K562 (cell line): ENCODE results near the gene TMEM184A. TPM values are rescaled to one million over a fixed set of nuclear protein-coding genes. Genes with fewer than 3 reads are reported as not detected.

Experiments used
- ARNT ChIP-seq, 2 experiments: fragments of 450-650 bp; IDR thresholded peaks; 2 replicates each; pipeline ENCODE4 v1.6.1; 2016; ENCODE audit warnings: mild to moderate bottlenecking in 1 of 2
- CHCHD3 ChIP-seq: fragments of 250-450 bp; sonication (Bioruptor Pico); IDR thresholded peaks from 2 replicates; pipeline ENCODE4 v2.1.2; 2022; ENCODE audit warnings: mild to moderate bottlenecking
- HMG20B ChIP-seq: fragments of 250-450 bp; sonication (Bioruptor Pico); IDR thresholded peaks from 2 replicates; pipeline ENCODE4 v1.5.0; 2021; ENCODE audit warnings: mild to moderate bottlenecking
- SMAD2 ChIP-seq: fragments of 150-350 bp; IDR thresholded peaks from 2 replicates; pipeline ENCODE4 v1.6.1; 2014; ENCODE audit warnings: low read depth, mild to moderate bottlenecking, low read length
- polyA plus RNA-seq, 8 experiments: library from polyadenylated mRNA; depleted of rRNA in 4 of 8; stranded (reverse) in 5 of 8; unstranded in 3 of 8; fragments of >200 nt; fragmentation: Nextera tagmentation in 2 of 8; fragmentation: Illumina TruSeq in 1 of 8; extraction: Ambion mirVana in 2 of 8; extraction: Trizol in 1 of 8; gene quantifications; 2 replicates each; pipeline versions ENCODE4 v1.2.1 to v1.2.3, GENCODE V29; 2011 to 2014; ENCODE audit warnings: inconsistent platforms in 1 of 8, missing spikeins in 1 of 8
- total RNA-seq, 7 experiments: library from RNA; depleted of rRNA in 6 of 7; stranded (reverse); fragments of >200 nt in 6 of 7; fragmentation: Illumina TruSeq in 2 of 7; extraction: Trizol in 2 of 7; gene quantifications; 2 replicates each; pipeline versions ENCODE4 v1.2.1 to v1.2.3, GENCODE V29; 2011 to 2021; ENCODE audit warnings: low replicate concordance in 1 of 7
- TF ChIP-seq, protein P1 (sequence below): sonication (generic); formaldehyde crosslinking; IDR thresholded peaks from 2 replicates; pipeline ENCODE4 v1.8.0; 2022; ENCODE audit warnings: mild to moderate bottlenecking, missing genetic modification reagents
- TF ChIP-seq, protein P2 (sequence below), 2 experiments: fragments of 450-650 bp in 1 of 2; sonication (generic) in 1 of 2; formaldehyde crosslinking; conservative IDR thresholded peaks; 2 replicates each; pipeline versions ENCODE4 v1.4.0 to v1.8.1; 2020 to 2022; ENCODE audit warnings: mild to moderate bottlenecking in 1 of 2, missing genetic modification reagents in 1 of 2

Gene TMEM184A
- total and polyA plus RNA-seq, 9 of the 15 experiments (the other 6 are each of a cell fraction or from before 2014, with no cell fraction given), result 0.10 to 0.18 (median 0.11) TPM; not detected in 6

DNA sequence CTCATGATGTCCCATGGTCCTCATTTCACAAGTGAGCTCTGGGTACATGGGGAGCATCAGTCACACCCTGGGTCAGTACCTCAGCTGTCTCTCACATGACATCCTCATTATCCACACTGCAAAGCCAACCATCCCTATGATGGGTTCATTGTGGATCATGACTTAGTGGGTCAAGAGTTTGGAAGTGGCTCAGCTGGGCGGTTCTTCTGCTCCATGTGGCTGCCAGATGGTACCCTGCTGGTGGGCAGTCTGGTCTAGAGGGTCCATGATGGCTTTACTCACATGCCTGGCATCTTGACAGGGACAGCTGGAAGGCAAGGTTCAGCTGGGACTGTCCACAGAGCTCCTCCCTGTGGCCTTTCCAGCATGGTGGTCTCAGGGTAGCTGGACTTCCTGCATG, 33.0 kb upstream of the TMEM184A start (continued):
- no peak for TF ChIP-seq SMAD2
- no peak for TF ChIP-seq HMG20B
- TF ChIP-seq, protein P1, sequence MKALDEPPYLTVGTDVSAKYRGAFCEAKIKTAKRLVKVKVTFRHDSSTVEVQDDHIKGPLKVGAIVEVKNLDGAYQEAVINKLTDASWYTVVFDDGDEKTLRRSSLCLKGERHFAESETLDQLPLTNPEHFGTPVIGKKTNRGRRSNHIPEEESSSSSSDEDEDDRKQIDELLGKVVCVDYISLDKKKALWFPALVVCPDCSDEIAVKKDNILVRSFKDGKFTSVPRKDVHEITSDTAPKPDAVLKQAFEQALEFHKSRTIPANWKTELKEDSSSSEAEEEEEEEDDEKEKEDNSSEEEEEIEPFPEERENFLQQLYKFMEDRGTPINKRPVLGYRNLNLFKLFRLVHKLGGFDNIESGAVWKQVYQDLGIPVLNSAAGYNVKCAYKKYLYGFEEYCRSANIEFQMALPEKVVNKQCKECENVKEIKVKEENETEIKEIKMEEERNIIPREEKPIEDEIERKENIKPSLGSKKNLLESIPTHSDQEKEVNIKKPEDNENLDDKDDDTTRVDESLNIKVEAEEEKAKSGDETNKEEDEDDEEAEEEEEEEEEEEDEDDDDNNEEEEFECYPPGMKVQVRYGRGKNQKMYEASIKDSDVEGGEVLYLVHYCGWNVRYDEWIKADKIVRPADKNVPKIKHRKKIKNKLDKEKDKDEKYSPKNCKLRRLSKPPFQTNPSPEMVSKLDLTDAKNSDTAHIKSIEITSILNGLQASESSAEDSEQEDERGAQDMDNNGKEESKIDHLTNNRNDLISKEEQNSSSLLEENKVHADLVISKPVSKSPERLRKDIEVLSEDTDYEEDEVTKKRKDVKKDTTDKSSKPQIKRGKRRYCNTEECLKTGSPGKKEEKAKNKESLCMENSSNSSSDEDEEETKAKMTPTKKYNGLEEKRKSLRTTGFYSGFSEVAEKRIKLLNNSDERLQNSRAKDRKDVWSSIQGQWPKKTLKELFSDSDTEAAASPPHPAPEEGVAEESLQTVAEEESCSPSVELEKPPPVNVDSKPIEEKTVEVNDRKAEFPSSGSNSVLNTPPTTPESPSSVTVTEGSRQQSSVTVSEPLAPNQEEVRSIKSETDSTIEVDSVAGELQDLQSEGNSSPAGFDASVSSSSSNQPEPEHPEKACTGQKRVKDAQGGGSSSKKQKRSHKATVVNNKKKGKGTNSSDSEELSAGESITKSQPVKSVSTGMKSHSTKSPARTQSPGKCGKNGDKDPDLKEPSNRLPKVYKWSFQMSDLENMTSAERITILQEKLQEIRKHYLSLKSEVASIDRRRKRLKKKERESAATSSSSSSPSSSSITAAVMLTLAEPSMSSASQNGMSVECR (CRISPR knock-in tag), result no peak
- no peak for TF ChIP-seq ARNT (IDR thresholded peaks at IDR 0.05)
- TF ChIP-seq CHCHD3 (CRISPR knock-in tag), result no peak
- TF ChIP-seq, protein P2, sequence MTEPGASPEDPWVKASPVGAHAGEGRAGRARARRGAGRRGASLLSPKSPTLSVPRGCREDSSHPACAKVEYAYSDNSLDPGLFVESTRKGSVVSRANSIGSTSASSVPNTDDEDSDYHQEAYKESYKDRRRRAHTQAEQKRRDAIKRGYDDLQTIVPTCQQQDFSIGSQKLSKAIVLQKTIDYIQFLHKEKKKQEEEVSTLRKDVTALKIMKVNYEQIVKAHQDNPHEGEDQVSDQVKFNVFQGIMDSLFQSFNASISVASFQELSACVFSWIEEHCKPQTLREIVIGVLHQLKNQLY (CRISPR knock-in tag; conservative IDR thresholded peaks at IDR 0.05), result no peak
